SK-N-SH (cell line): ENCODE measurements around the gene TMEM30A. TPM values are rescaled to one million over a fixed set of nuclear protein-coding genes. Genes with fewer than 3 reads are reported as not detected.

ENCODE experiments used
- CTCF ChIA-PET: fragments of 300-600, 350-600 bp; formaldehyde crosslinking; extraction: SDS; loops from one replicate; lab custom pipeline; 2021; lab: Yijun Ruan, JAX
- POLR2A ChIA-PET: fragments of 350-600 bp; sonication (Branson Sonifier 250); formaldehyde crosslinking; extraction: SDS; loops from one replicate; lab custom pipeline; 2020; ENCODE audit warnings: antibody characterized with exemption, inconsistent platforms; lab: Yijun Ruan, JAX
- DNase-seq: peaks from one replicate; pipeline ENCODE4 v3.0.0; 2012
- H2AFZ ChIP-seq: fragments of 200-600 bp; sonication (generic); 2 replicates; pipeline ENCODE4 v1.8.1; 2016; ENCODE audit warnings: antibody characterized with exemption, mild to moderate bottlenecking, low read depth
- H3F3A ChIP-seq: fragments of 200-600 bp; sonication (generic); replicated peaks from 2 replicates; pipeline ENCODE3; 2016; ENCODE audit warnings: antibody characterized with exemption, mild to moderate bottlenecking; ENCODE audit not compliant: insufficient read depth
- H3K27ac ChIP-seq, 2 experiments: fragments of 200-500 bp in 1 of 2; fragments of 200-600 bp in 1 of 2; sonication (Bioruptor generic) in 1 of 2; sonication (generic), shearing (Covaris generic) in 1 of 2; 2 replicates each; pipeline versions ENCODE4 v1.5.1 to v1.6.1; 2014 to 2016; ENCODE audit warnings: low read depth in 2 of 2, inconsistent platforms in 1 of 2, low read length in 1 of 2, mild to moderate bottlenecking in 1 of 2, mixed read lengths in 1 of 2
- H3K27me3 ChIP-seq: fragments of 200-600 bp; sonication (generic), shearing (Covaris generic); 2 replicates; pipeline ENCODE4 v1.6.1; 2016; ENCODE audit warnings: mixed run types; ENCODE audit not compliant: insufficient read depth
- H3K36me3 ChIP-seq, 2 experiments: fragments of 200-500 bp in 1 of 2; fragments of 200-600 bp in 1 of 2; sonication (Bioruptor generic) in 1 of 2; sonication (generic) in 1 of 2; replicated peaks in 1 of 2; 2 replicates each; pipeline versions ENCODE3 to v1.5.1; 2014 to 2016; ENCODE audit warnings: low read length in 1 of 2, mild to moderate bottlenecking in 1 of 2; ENCODE audit not compliant: insufficient read depth in 2 of 2, control insufficient read depth in 1 of 2
- H3K4me1 ChIP-seq, 2 experiments: fragments of 200-500 bp in 1 of 2; fragments of 200-600 bp in 1 of 2; sonication (Bioruptor generic) in 1 of 2; sonication (generic), shearing (Covaris generic) in 1 of 2; 2 replicates each; pipeline versions ENCODE4 v1.5.1 to v1.6.1; 2014 to 2016; ENCODE audit warnings: low read depth in 1 of 2, low read length in 1 of 2, mixed run types in 1 of 2; ENCODE audit not compliant: insufficient read depth in 2 of 2, control insufficient read depth in 1 of 2
- H3K4me2 ChIP-seq: fragments of 200-600 bp; sonication (generic), shearing (Covaris generic); 2 replicates; pipeline ENCODE4 v1.6.1; 2017; ENCODE audit warnings: mixed run types
- H3K4me3 ChIP-seq, 2 experiments: fragments of 200-500 bp in 1 of 2; fragments of 200-600 bp in 1 of 2; sonication (Bioruptor generic) in 1 of 2; sonication (generic), shearing (Covaris generic) in 1 of 2; 2 replicates each; pipeline versions ENCODE4 v1.5.1 to v1.8.1; 2014 to 2016; ENCODE audit warnings: low read depth in 2 of 2, inconsistent platforms in 1 of 2, low read length in 1 of 2, mild to moderate bottlenecking in 1 of 2, mixed read lengths in 1 of 2, moderate library complexity in 1 of 2
- H3K79me2 ChIP-seq: fragments of 200-600 bp; sonication (generic); 2 replicates; pipeline ENCODE4 v1.8.1; 2017; ENCODE audit warnings: mild to moderate bottlenecking; ENCODE audit not compliant: insufficient read depth
- H3K9ac ChIP-seq: fragments of 200-600 bp; sonication (generic); 2 replicates; pipeline ENCODE4 v1.6.1; 2017; ENCODE audit warnings: mixed run types
- H3K9me2 ChIP-seq: fragments of 200-600 bp; sonication (generic); 2 replicates; pipeline ENCODE4 v1.6.1; 2017; ENCODE audit warnings: mixed run types
- H3K9me3 ChIP-seq: fragments of 200-600 bp; sonication (generic); 2 replicates; pipeline ENCODE4 v1.6.1; 2017; ENCODE audit warnings: mixed run types, mild to moderate bottlenecking, moderate library complexity
- H4K20me1 ChIP-seq: fragments of 200-600 bp; sonication (generic); 2 replicates; pipeline ENCODE4 v1.6.1; 2017; ENCODE audit warnings: mild to moderate bottlenecking, mixed run types; ENCODE audit not compliant: insufficient read depth
- CHD2 ChIP-seq: fragments of 150-350 bp; IDR thresholded peaks from 2 replicates; pipeline ENCODE4 v1.6.1; 2018; ENCODE audit warnings: low read length; ENCODE audit not compliant: partially characterized antibody
- CTCF ChIP-seq: fragments of 200-600 bp; sonication (generic); IDR thresholded peaks from 2 replicates; pipeline ENCODE4 v1.6.1; 2017; ENCODE audit warnings: antibody characterized with exemption, mild to moderate bottlenecking, moderate library complexity
- ELF1 ChIP-seq: IDR thresholded peaks from 2 replicates; pipeline ENCODE4 v1.4.0; 2012
- EP300 ChIP-seq, 2 experiments: IDR thresholded peaks; 2 replicates each; pipeline versions ENCODE4 v1.4.0 to v1.6.1; 2012; ENCODE audit warnings: borderline replicate concordance in 1 of 2, low read depth in 1 of 2, low read length in 1 of 2
- EZH2phosphoT487 ChIP-seq: fragments of 200-600 bp; sonication (generic); IDR thresholded peaks from 2 replicates; pipeline ENCODE4 v1.6.1; 2017; ENCODE audit warnings: low read depth, mixed run types, mild to moderate bottlenecking, antibody characterized with exemption, moderate library complexity, borderline replicate concordance
- FOSL2 ChIP-seq: IDR thresholded peaks from 2 replicates; pipeline ENCODE4 v1.4.0; 2012; ENCODE audit warnings: low read depth, mild to moderate bottlenecking, moderate library complexity, borderline replicate concordance
- FOXM1 ChIP-seq: IDR thresholded peaks from 2 replicates; pipeline ENCODE4 v1.4.0; 2012; ENCODE audit warnings: low read depth, mild to moderate bottlenecking
- GABPA ChIP-seq: IDR thresholded peaks from 2 replicates; pipeline ENCODE4 v1.4.0; 2012; ENCODE audit warnings: low read depth, mild to moderate bottlenecking
- GATA2 ChIP-seq: sonication (generic); formaldehyde crosslinking; IDR thresholded peaks from 2 replicates; pipeline ENCODE4 v1.5.0; 2020; ENCODE audit warnings: mild to moderate bottlenecking, missing genetic modification reagents
- JUND ChIP-seq: IDR thresholded peaks from 2 replicates; pipeline ENCODE4 v1.4.0; 2012
- NFIC ChIP-seq: IDR thresholded peaks from 2 replicates; pipeline ENCODE4 v1.4.0; 2012; ENCODE audit warnings: borderline replicate concordance
- PBX3 ChIP-seq: IDR thresholded peaks from 2 replicates; pipeline ENCODE4; 2012
- POLR2AphosphoS5 ChIP-seq: IDR thresholded peaks from 2 replicates; pipeline ENCODE4 v1.6.1; 2012; ENCODE audit warnings: low read depth, low read length
- RAD21 ChIP-seq: IDR thresholded peaks from 2 replicates; pipeline ENCODE4 v1.6.1; 2012; ENCODE audit warnings: mild to moderate bottlenecking, low read length
- RFX5 ChIP-seq: IDR thresholded peaks from 2 replicates; pipeline ENCODE4 v1.6.1; 2012; ENCODE audit warnings: mild to moderate bottlenecking, improper control_type of control experiment, low read length
- RXRA ChIP-seq: IDR thresholded peaks from 2 replicates; pipeline ENCODE4 v1.4.0; 2012; ENCODE audit warnings: low read depth, mild to moderate bottlenecking, borderline replicate concordance
- SIN3A ChIP-seq: IDR thresholded peaks from 2 replicates; pipeline ENCODE4 v1.6.1; 2012; ENCODE audit warnings: low read depth, mild to moderate bottlenecking, low read length, moderate library complexity, borderline replicate concordance
- TCF12 ChIP-seq: IDR thresholded peaks from 2 replicates; pipeline ENCODE4 v1.4.0; 2012
- TEAD4 ChIP-seq: IDR thresholded peaks from 2 replicates; pipeline ENCODE4 v1.4.0; 2012; ENCODE audit warnings: mild to moderate bottlenecking, borderline replicate concordance; ENCODE audit not compliant: insufficient read depth
- YY1 ChIP-seq: IDR thresholded peaks from 2 replicates; pipeline ENCODE4 v1.4.0; 2012; ENCODE audit warnings: low read depth, mild to moderate bottlenecking
- WGBS: methylation state at CpG from one replicate; pipeline ENCODE4 v1.1.6; 2017; ENCODE audit warnings: low lambda C conversion rate; 5-methylcytosine and 5-hydroxymethylcytosine counted together
- polyA plus RNA-seq, 3 experiments: library from polyadenylated mRNA; depleted of rRNA; stranded (reverse); fragments of >200 nt; gene quantifications; 2 replicates each; pipeline ENCODE4 v1.2.3, GENCODE V29; 2012

Gene TMEM30A
- polyA plus RNA-seq, 1 of the 3 experiments (the other 2 are of a cell fraction): 22.8 TPM

GRCh38 chr6:75331151-75331550 is 46.6 kb upstream of the TMEM30A start:
- ChIA-PET CTCF (no interaction called here), POLR2A (no interaction called here)
- Histone ChIP-seq H3K4me2 (no peak overlapping the region), H2AFZ (0 out of 2 replicates have a peak overlapping the region, but pooled peaks have one; percentile 0), H3K4me3 (no peak overlapping the region), H3K27me3 (no peaks in the 10 kb centered on the region), H3K36me3 (no peaks in the 10 kb centered on the region), H3F3A (no peaks in the 10 kb centered on the region), H3K9me3 (no peaks in the 10 kb centered on the region), H4K20me1 (no peaks in the 10 kb centered on the region), H3K9me2 (no peaks in the 10 kb centered on the region), H3K79me2 (no peaks in the 10 kb centered on the region), H3K27ac (peak overlapping the region in 1 of 2 experiments; percentile 35; a peak in 1 of 4 replicates), H3K9ac (no peak overlapping the region), H3K4me1 (peaks cover 2 to 8% of the 10 kb centered on the region in 2 experiments)
- DNase-seq: no peak
- TF ChIP-seq POLR2AphosphoS5 (no peak), FOXM1 (no peak), RXRA (no peak), CHD2 (no peak), YY1 (no peak), TCF12 (peak; percentile 50; the same call in 1 of the 2 replicates), PBX3 (no peak), RAD21 (no peak), GABPA (no peak), FOSL2 (peak; percentile 37; the same call in 1 of the 2 replicates)
- WGBS: 24% methylated on average over 2 of the region's 2 CpGs

GRCh38 chr6:75329703-75330102 is 45.1 kb upstream of the TMEM30A start:
- Histone ChIP-seq H3K4me3 (no peak overlapping the region), H3K36me3 (no peaks in the 10 kb centered on the region), H3K79me2 (no peaks in the 10 kb centered on the region), H3K9me3 (no peaks in the 10 kb centered on the region), H2AFZ (no peak overlapping the region), H3K27ac (no peak overlapping the region), H3K4me2 (no peak overlapping the region), H4K20me1 (no peaks in the 10 kb centered on the region), H3K27me3 (no peaks in the 10 kb centered on the region), H3F3A (no peaks in the 10 kb centered on the region), H3K9ac (no peak overlapping the region), H3K4me1 (peaks cover 2 to 8% of the 10 kb centered on the region in 2 experiments; a peak in 3 of 4 replicates), H3K9me2 (no peaks in the 10 kb centered on the region)
- WGBS: 96% methylated on average over 1 of the region's 1 CpG
- POLR2A ChIA-PET: no interaction called here
- CTCF ChIA-PET: interaction anchor here (1.5 kb wide), 1 partner anchor 17 kb away, joined by 4 read pairs; no protein-coding TSS in a partner anchor
- DNase-seq: no peak
- TF ChIP-seq TCF12 (no peak), FOXM1 (no peak), NFIC (no peak), ELF1 (no peak), RXRA (no peak), RFX5 (no peak)

GRCh38 chr6:75327807-75328206 is 43.2 kb upstream of the TMEM30A start:
- peaks cover 0 to 5% of the 10 kb centered on the region in 2 experiments; a peak in 2 of 4 replicates for H3K4me1 ChIP-seq
- H3F3A ChIP-seq: no peaks in the 10 kb centered on the region
- WGBS: 97% methylated on average over 1 of the region's 1 CpG
- H3K79me2 ChIP-seq: no peaks in the 10 kb centered on the region
- H3K9ac ChIP-seq: no peak overlapping the region
- no peak overlapping the region for H3K4me2 ChIP-seq
- H4K20me1 ChIP-seq: no peaks in the 10 kb centered on the region
- ChIA-PET POLR2A (no interaction called here), CTCF (no interaction called here)
- no peak overlapping the region for H3K4me3 ChIP-seq
- H2AFZ ChIP-seq: no peak overlapping the region
- H3K27me3 ChIP-seq: no peaks in the 10 kb centered on the region
- DNase-seq: no peak
- no peaks in the 10 kb centered on the region for H3K9me3 ChIP-seq
- H3K27ac ChIP-seq: no peak overlapping the region
- no peaks in the 10 kb centered on the region for H3K9me2 ChIP-seq
- no peaks in the 10 kb centered on the region for H3K36me3 ChIP-seq
- TF ChIP-seq YY1 (no peak), JUND (no peak), CTCF (no peak), SIN3A (no peak), TEAD4 (no peak), GATA2 (CRISPR knock-in tag) (no peak), EZH2phosphoT487 (no peak), EP300 (IDR thresholded peaks at IDR 0.05; ENCODE audit: borderline replicate concordance in 1 of 2, low read depth in 1 of 2, low read length in 1 of 2) (no peak)
